ENCODE results near the gene OOSP4A. TPM values are rescaled to one million over a fixed set of nuclear protein-coding genes. Genes with fewer than 3 reads are reported as not detected.

Gene OOSP4A
- total and polyA plus RNA-seq, 7 donors, result not detected

DNA sequence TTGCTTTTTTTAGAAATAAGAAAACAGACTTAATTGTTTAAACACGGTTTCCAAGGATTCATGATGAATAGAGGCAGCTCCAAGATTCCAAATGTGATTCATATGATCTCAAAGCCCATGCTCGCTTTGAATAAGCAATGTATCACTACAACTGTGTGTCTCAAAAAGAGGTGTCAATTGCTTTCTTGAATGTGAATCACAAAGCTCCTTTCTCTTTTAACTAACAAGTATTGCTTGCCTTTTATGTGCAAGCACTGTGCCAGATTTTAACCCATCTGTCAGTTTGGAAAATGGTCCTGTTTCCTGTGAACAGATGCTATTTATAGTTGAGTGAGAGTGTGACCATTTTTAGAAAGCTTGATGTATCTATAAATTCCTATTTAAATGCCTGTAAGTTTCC lies 19.1 kb upstream of the OOSP4A start:
- Histone ChIP-seq H3K9me3 (no peaks in the 10 kb centered on the region), H3K4me3 (no peak overlapping the region), H3K27me3 (ENCODE audit: insufficient read depth in 3 of 3, low read length in 2 of 3) (no peaks in the 10 kb centered on the region), H3K27ac (no peak overlapping the region), H3K36me3 (ENCODE audit: insufficient read depth in 1 of 2, low read depth in 1 of 2) (no peaks in the 10 kb centered on the region), H3K4me1 (no peaks in the 10 kb centered on the region)
- DNase-seq (no peak), ATAC-seq (no peak)
- WGBS, 3 donors, result 58 to 60% (median 59%) methylated on average over 2 of the region's 2 CpGs
- intact Hi-C loops (cut with DNase I), result no loop called here
- TF ChIP-seq, protein P1, sequence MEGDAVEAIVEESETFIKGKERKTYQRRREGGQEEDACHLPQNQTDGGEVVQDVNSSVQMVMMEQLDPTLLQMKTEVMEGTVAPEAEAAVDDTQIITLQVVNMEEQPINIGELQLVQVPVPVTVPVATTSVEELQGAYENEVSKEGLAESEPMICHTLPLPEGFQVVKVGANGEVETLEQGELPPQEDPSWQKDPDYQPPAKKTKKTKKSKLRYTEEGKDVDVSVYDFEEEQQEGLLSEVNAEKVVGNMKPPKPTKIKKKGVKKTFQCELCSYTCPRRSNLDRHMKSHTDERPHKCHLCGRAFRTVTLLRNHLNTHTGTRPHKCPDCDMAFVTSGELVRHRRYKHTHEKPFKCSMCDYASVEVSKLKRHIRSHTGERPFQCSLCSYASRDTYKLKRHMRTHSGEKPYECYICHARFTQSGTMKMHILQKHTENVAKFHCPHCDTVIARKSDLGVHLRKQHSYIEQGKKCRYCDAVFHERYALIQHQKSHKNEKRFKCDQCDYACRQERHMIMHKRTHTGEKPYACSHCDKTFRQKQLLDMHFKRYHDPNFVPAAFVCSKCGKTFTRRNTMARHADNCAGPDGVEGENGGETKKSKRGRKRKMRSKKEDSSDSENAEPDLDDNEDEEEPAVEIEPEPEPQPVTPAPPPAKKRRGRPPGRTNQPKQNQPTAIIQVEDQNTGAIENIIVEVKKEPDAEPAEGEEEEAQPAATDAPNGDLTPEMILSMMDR (IDR thresholded peaks at IDR 0.05), result no peak

DNA sequence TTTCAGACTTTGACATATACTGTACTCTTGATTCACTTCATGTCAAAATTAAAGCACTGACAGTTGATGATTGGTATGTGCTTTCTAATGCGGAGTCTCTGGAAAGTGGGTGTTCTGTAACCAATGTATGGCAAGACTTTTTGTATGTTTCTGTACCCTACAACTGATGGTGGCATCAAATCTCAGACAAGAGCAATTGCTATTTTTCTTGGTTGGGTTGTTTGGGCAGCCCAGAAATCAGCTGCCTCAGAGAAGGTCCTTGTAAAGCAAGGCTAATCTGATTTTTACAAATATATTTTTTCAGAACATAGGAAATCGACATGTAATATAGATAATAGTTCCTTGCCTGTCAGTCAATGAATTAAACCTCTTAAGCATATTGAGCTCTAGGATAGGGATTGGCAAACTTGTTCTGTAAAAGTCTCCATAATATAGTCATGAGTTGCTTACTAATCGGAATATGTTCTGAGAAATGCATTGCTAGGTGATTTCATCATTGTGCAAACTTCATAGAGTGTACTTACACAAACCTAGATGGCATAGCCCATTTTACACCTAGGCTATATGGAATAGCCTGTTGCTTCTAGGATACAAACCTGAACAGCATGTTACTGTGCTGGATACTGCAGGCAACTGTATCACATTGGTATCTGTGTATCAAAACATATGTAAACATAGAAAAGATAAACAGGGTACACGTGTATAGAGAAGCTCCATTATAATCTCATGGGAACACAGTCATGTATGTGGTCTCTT lies 10.2 kb upstream of the OOSP4A start:
- intact Hi-C loops (cut with DNase I), result no loop called here
- no peak overlapping the region for H3K4me3 ChIP-seq
- no peak overlapping the region for H3K27ac ChIP-seq
- H3K4me1 ChIP-seq, result no peaks in the 10 kb centered on the region
- no peaks in the 10 kb centered on the region for H3K27me3 ChIP-seq (ENCODE audit: insufficient read depth in 3 of 3, low read length in 2 of 3)
- ATAC-seq (no peak), DNase-seq (no peak)
- WGBS, 3 donors, result 78 to 81% (median 79%) methylated on average over 4 of the region's 4 CpGs
- no peaks in the 10 kb centered on the region for H3K9me3 ChIP-seq
- TF ChIP-seq, protein P1 (IDR thresholded peaks at IDR 0.05), result no peak
- H3K36me3 ChIP-seq (ENCODE audit: insufficient read depth in 1 of 2, low read depth in 1 of 2), result no peaks in the 10 kb centered on the region

- no peak overlapping the region for H3K4me3 ChIP-seq
- H3K36me3 ChIP-seq (ENCODE audit: insufficient read depth in 1 of 2, low read depth in 1 of 2), result no peaks in the 10 kb centered on the region
- no peak for DNase-seq
- H3K9me3 ChIP-seq, result no peaks in the 10 kb centered on the region
- H3K27ac ChIP-seq, result no peak overlapping the region
- no peaks in the 10 kb centered on the region for H3K27me3 ChIP-seq (ENCODE audit: insufficient read depth in 3 of 3, low read length in 2 of 3)
- TF ChIP-seq, protein P1 (IDR thresholded peaks at IDR 0.05), result no peak
- WGBS, 3 donors, result 61 to 69% (median 62%) methylated on average over 3 of the region's 3 CpGs
- no peak for ATAC-seq
- H3K4me1 ChIP-seq, result no peaks in the 10 kb centered on the region
- intact Hi-C loops (cut with DNase I), result no loop called here
These were observed 9.5 kb upstream of the OOSP4A start for GRCh38 chr11:59954219-59954847.

- DNase-seq (no peak), ATAC-seq (no peak)
- Histone ChIP-seq H3K36me3 (ENCODE audit: insufficient read depth in 1 of 2, low read depth in 1 of 2) (no peaks in the 10 kb centered on the region), H3K4me3 (no peak overlapping the region), H3K9me3 (no peaks in the 10 kb centered on the region), H3K27ac (no peak overlapping the region), H3K27me3 (ENCODE audit: insufficient read depth in 3 of 3, low read length in 2 of 3) (no peaks in the 10 kb centered on the region), H3K4me1 (no peaks in the 10 kb centered on the region)
- TF ChIP-seq, protein P1 (IDR thresholded peaks at IDR 0.05), result no peak
- 67 to 70% (median 68%) methylated on average over 4 of the region's 4 CpGs for WGBS, 3 donors
- intact Hi-C loops (cut with DNase I), result no loop called here
These were observed 6.7 kb upstream of the OOSP4A start for GRCh38 chr11:59957094-59957493.
